ENCODE data around the gene TM4SF20.
"Not testable (repeated sequence)": the region's sequence is repeated elsewhere in the genome, so short reads cannot be mapped to it uniquely, and the experiment has no call there.

TM4SF20 gene

GRCh38 chr2:227398684-227399670 is 19.9 kb upstream of the TM4SF20 start:
- no peak for DNase-seq (ENCODE audit: low spot score)

DNA sequence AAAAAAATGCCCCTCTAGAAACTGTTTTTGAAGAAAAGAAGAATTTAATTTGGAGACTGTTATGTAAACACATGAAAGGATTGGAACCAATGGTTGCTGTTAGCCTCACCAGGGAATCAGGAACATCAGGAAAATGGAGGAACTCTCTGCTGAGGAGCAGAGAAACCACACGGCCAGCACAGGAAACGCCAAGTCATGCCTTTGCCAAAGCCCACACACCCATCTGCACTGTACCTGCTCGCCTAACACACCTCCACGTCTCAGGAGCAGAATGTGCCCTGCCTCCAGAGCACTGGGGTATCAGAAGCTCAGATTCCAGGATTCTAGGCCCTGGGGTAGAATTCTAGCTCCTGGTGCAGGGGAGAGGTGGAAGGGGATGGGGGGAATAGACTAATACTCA is 18.5 kb upstream of the TM4SF20 start:
- DNase-seq (ENCODE audit: low spot score): no peak

DNA sequence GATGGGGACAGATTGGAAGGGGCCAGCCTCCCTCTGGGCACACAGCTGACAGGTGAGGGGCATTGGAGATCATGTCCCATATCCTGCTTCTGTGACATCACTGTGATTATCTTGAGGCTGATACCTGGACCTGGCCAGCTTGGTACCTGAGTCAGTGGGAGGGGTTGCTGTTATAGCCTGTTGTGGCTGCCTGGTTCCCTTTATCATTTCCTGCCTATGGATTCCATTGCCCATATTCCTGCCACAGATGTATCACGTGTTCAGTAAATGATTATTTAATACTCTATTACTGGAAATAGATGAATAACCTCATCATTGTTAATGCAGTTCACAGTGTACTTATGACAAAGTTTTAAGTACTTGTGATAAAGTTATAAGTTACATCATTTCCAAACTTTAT is 16.4 kb upstream of the TM4SF20 start:
- no peak for DNase-seq (ENCODE audit: low spot score)

DNA sequence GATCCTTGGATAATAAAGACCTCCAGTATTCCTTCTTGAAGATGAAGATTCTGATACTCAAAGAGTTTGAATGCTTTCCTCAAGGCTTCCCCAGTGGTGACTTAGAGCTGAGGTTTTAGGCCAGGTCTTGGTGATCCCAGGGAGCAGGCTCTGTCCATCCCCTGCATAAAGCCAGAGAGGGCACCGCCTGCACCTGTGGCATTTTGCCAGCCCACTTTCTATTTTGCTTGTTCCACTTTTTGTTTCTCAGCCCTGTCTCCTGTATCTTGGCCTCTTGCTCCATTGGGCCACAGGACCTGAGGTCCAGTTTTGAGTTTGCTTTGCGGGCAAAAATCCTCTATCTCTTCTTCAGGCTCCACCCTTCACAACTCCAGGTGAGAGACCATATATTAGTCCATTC is 15.3 kb upstream of the TM4SF20 start:
- no peak for DNase-seq (ENCODE audit: low spot score)

DNA sequence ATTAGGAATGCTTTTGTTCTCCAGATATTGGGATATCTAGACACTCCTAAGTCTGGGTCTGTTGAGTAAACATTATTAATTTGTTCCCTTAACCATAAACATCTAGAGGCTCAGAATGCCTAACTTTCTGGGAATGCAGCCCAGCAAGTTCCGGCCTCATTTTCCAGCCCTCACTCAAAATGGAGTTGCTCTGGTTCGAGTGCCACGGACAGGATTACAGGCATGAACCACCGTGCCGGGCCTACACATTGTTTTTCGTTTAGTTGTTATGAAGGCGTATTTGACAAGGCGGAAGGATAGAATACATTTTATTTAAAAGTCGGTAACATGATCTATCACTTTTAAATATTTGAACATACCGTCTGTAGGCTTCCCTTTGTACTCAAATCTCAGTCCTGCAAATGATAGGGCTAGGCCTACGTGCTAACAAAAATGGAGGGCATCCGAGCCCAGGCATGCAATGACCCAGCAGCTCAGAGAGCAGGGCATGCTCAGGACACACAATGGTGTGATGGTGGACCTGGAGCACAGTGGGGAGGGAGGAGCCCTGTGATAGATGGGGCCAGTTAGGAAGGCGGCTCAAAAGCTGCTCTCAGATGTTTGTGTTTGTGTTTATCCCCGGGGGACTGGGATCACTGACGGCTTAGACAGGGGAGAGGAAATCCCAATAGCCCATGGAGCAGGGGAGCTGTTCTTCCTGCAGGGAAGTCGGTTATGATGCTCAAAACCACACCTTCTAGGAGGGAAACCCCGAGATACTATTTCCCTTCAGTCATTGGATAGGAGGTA is 11.6 kb upstream of the TM4SF20 start:
- no peak for DNase-seq (ENCODE audit: low spot score)

DNA sequence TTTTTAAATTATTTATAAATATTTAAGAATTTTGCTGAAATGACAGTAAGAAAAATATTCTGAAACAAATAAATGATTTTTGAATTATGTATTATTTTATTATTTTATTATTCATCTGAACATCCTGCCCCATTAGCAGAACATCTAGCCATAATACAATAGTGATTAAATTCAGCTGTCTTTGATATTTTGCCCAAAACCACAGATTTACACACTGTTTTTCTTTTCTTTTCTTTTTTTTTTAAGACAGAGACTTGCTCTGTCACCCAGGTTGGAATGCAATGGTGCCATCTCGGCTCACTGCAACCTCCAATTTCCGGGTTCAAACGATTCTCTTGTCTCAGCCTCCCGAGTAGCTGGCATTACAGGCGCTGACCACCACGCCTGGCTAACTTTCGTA is 10.6 kb upstream of the TM4SF20 start:
- DNase-seq (ENCODE audit: low spot score): no peak

- DNase-seq (ENCODE audit: low spot score): no peak
Measured at GRCh38 chr2:227389231-227389630, 10.1 kb upstream of the TM4SF20 start.

GRCh38 chr2:227388537-227389011 is 9.5 kb upstream of the TM4SF20 start:
- DNase-seq (ENCODE audit: low spot score): no peak

DNA sequence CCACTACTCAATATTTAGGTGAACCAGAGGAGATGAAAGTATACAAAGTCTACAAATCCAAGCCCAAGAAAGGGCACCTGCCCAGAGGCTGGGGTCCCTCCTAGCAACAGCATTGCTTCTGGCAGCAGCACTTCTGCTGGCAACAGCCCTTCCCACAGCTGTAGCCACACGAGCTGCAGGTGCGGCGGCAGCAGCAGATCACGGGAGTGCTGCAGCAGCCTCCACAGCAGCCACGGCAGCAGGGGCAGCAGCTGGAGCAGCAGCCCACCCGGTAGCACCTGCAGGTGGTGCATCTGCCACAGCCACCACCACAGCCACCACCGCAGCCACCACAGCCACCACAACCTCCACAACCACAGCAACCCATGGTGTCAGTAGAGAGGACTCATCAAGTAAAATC is 8.5 kb upstream of the TM4SF20 start, which contains the start of gene SCYGR1:
TSS of gene SCYGR1 (minus strand) at position 367 of the 400 bp plus-strand sequence. CDS start at position 367, 0 bp downstream.
- not testable (repeated sequence) for DNase-seq (ENCODE audit: low spot score)

GRCh38 chr2:227386630-227387029 is 7.5 kb upstream of the TM4SF20 start:
- no peak for DNase-seq (ENCODE audit: low spot score)

DNA sequence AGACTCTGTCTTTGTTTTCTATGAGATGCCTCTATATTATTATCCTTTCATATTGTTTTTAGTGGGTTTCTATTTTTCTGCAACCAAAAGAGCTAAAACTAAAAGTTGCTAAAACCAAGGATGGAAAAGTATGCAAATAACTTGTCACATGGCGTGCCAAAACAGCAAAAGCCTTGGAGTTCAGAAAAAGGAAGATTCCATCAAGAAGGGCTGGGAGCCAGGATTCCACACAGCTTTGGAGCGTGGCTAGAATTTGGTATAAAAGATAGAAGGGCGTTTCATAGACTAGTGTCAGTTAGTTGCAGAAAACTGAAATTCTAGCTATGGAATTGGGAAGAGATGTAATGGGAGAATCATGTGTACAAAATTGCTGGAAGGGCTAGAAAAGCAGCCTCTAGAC is 4.6 kb upstream of the TM4SF20 start:
- no peak for DNase-seq (ENCODE audit: low spot score)

GRCh38 chr2:227382241-227382835 is 3.2 kb upstream of the TM4SF20 start:
- DNase-seq (ENCODE audit: low spot score): not testable (repeated sequence)

- no peak for DNase-seq (ENCODE audit: low spot score)
Measured at GRCh38 chr2:227378371-227378782, 729 bp downstream of the TM4SF20 start.

DNA sequence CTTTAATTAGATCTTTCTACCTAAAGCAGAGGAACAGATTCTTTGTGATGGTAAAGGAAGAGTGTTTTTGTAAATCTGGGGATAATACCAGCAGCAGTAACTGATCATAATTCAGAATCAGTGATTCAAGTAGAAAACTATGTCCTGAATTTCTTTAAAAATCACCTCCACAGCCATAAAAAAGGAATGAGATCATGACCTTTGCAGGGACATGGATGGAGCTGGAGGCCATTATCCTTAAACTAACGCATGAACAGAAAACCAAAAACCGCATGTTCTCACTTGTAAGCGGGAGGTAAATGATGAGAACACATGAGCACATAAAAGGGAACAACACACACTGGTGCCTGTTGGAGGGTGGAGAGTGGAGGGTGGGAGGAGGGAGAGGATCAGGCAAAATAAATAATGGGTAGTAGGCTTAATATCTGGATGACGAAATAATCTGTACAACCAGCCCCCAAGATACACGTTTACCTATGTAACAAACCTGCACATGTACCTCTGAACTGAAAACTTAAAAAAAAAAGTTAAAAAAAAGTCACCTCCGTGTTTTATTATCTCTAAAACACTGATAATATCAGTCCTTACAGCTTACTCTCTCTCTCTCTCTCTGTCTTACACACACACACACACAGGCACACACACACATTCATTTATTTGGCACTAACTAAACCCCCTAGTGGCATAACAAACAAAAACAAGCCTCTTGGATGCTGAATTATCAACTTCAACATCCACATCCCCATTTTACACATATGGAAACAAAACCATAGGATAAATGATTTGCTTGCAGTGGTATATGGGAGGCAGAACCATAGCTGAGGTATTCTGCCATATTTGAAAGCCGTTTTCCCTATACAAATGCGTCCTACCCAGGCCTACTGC is 1.4 kb downstream of the TM4SF20 start:
- DNase-seq (ENCODE audit: low spot score): no peak

- no peak for DNase-seq (ENCODE audit: low spot score)
Measured at GRCh38 chr2:227376656-227377396, 2.3 kb downstream of the TM4SF20 start.

DNA sequence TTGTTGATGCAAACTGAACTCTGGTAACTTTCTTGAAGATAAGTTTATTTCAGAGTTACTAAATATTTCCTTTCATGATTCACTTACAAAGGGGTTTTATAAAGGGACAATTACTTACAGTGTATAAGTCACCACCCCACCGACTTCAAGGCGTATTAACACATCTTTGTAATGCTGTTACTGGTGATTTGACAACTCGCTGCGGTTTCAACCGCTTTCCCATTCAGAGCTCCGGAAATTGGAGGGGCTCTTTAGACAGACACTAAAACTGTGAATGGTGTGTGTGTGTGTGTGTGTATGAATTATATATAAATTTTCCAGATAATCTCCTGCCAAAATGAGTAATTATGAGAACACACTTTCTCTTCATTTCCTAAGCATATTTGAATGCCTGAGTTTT is 4.9 kb downstream of the TM4SF20 start:
- DNase-seq (ENCODE audit: low spot score): no peak

DNA sequence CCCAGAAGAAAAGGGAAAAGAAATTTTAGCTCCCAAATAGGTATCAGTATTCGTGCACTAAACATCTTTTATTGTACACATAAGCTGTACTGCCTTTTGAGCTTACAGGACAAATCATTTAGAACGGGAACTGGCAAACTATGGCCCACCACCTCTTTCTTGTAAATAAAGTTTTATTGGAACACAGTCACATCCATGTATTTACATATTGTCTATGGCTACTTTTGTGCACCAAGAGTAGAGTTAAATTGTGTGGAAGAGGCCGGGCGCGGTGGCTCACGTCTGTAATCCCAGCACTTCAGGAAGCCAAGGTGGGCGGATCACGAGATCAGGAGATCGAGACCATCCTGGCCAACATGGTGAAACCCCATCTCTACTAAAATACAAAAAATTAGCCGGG is 5.7 kb downstream of the TM4SF20 start:
- no peak for DNase-seq (ENCODE audit: low spot score)

DNA sequence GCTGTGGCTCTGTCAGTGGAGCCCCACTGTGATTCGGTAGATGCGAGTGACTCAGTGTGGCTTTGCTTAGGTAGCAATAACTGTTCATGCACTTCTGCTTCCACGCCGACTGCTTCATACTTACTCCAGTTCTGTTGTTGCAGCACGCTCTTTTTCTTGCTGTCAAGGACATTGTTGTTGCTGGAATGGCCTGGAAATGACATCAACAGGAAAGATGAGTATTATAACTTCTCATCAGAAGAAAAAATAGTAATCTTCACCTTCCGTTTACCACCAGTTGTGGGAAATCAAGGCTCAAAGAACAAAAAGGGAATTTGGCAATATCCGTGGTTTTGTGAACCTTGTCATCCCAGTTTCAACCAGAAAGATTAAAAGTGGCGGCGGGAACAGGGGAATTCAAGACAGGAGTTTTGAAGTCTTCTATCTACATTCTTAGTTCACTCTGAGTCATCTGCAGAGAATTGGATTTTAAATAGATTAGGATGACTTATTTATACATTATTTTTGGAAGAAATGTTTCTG is 8.3 kb downstream of the TM4SF20 start:
- peak; percentile 63 for DNase-seq (ENCODE audit: low spot score)

DNA sequence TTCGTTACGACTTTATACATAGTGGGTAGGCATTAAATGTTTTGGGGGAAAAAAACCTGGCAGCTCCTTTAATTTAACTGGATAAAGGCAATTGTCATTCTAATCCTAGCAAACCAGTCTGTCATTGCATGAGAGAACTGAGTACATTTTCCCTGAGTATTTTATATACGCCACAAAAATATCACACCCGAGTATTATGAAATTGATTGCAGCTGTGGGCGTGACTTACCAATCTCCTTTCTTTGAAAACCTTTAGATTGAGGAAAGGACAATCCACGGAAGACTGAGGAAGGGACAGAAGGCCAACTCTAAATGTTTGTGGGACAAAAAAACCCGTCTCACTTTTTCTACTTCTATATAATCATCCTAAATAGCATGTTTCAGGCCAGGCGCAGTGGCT is 9.0 kb downstream of the TM4SF20 start:
- DNase-seq (ENCODE audit: low spot score): no peak

GRCh38 chr2:227368574-227368973 is 10.5 kb downstream of the TM4SF20 start:
- no peak for DNase-seq (ENCODE audit: low spot score)
